ENCODE data around the gene PATE3.

Gene PATE3

DNA sequence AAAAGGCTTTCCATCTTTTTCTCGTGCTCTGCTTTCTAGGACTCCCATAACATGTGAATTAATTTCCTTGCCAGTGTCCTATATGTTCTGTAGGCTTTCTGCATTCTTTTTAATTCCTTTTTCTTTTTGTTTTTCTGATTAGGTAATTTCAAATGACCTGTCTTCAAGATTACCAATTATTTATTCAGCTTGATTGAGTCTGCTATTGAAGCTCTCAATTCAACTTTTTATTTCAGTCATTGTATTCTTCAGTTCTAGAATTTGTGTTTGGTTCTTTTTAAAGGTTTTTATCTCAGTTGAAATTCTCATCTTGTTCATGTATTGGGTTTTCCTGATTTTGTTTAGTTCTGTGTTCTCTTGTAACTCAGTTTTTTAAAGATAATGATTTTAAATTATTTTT, 14.5 kb downstream of the PATE3 start:
- no peak overlapping the region for H3K9ac ChIP-seq (ENCODE audit: low read length)
- no peaks in the 10 kb centered on the region for H3K36me3 ChIP-seq (replicated peaks; ENCODE audit: insufficient read depth, low read length)
- H4K20me1 ChIP-seq (ENCODE audit: insufficient read depth, low read length): no peaks in the 10 kb centered on the region
- no peak for DNase-seq
- no peaks in the 10 kb centered on the region for H3K27me3 ChIP-seq (replicated peaks; ENCODE audit: insufficient read depth, low read length)
- no peak overlapping the region for H3K4me2 ChIP-seq (ENCODE audit: low read depth, low read length)
- H2AFZ ChIP-seq (ENCODE audit: low read length): no peak overlapping the region
- H3K9me3 ChIP-seq (replicated peaks; ENCODE audit: insufficient read depth, low read length): no peaks in the 10 kb centered on the region
- TF ChIP-seq, protein P1, sequence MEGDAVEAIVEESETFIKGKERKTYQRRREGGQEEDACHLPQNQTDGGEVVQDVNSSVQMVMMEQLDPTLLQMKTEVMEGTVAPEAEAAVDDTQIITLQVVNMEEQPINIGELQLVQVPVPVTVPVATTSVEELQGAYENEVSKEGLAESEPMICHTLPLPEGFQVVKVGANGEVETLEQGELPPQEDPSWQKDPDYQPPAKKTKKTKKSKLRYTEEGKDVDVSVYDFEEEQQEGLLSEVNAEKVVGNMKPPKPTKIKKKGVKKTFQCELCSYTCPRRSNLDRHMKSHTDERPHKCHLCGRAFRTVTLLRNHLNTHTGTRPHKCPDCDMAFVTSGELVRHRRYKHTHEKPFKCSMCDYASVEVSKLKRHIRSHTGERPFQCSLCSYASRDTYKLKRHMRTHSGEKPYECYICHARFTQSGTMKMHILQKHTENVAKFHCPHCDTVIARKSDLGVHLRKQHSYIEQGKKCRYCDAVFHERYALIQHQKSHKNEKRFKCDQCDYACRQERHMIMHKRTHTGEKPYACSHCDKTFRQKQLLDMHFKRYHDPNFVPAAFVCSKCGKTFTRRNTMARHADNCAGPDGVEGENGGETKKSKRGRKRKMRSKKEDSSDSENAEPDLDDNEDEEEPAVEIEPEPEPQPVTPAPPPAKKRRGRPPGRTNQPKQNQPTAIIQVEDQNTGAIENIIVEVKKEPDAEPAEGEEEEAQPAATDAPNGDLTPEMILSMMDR (IDR thresholded peaks at IDR 0.05; ENCODE audit: low read length): no peak
- TF ChIP-seq EZH2 (optimal IDR thresholded peaks at IDR 0.05; ENCODE audit: low read depth, low read length) (no peak), EZH2phosphoT487 (IDR thresholded peaks at IDR 0.05; ENCODE audit: low read length) (no peak)
- no peak overlapping the region for H3K27ac ChIP-seq (ENCODE audit: low read length)
- no peak overlapping the region for H3K4me3 ChIP-seq (ENCODE audit: low read length)
- no peaks in the 10 kb centered on the region for H3K9me2 ChIP-seq (replicated peaks; ENCODE audit: insufficient read depth, low read length)
- H3K79me2 ChIP-seq (ENCODE audit: low read length): no peaks in the 10 kb centered on the region
- no peaks in the 10 kb centered on the region for H3K4me1 ChIP-seq (ENCODE audit: low read length)
- H3F3A ChIP-seq (ENCODE audit: insufficient read depth, low read length): no peaks in the 10 kb centered on the region

DNA sequence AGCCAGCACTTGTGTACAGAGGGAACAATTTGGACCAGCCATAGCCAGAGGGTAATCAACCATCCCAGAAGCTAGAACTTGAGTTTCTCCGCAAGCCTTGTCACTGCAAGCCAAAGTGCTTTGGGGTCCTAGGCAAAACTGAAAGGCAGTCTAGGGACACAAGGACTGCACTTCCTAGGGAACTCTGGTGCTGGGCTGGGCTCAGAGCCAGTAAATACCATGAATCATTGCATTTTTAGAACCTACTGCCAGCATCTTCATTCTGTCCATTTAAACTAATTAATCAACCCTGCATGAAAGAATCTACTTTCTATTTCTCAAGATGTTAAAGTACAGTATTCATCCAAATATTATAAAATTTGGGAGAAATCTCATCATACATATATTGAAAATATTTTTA, 20.0 kb downstream of the PATE3 start:
- Histone ChIP-seq H3K9me2 (replicated peaks; ENCODE audit: insufficient read depth, low read length) (no peaks in the 10 kb centered on the region), H3K9ac (ENCODE audit: low read length) (no peak overlapping the region), H3K4me1 (ENCODE audit: low read length) (no peaks in the 10 kb centered on the region), H3K36me3 (replicated peaks; ENCODE audit: insufficient read depth, low read length) (no peaks in the 10 kb centered on the region), H3K27ac (ENCODE audit: low read length) (no peak overlapping the region), H2AFZ (ENCODE audit: low read length) (no peak overlapping the region), H3F3A (ENCODE audit: insufficient read depth, low read length) (no peaks in the 10 kb centered on the region), H3K79me2 (ENCODE audit: low read length) (no peaks in the 10 kb centered on the region), H3K4me3 (ENCODE audit: low read length) (no peak overlapping the region), H4K20me1 (ENCODE audit: insufficient read depth, low read length) (no peaks in the 10 kb centered on the region), H3K9me3 (replicated peaks; ENCODE audit: insufficient read depth, low read length) (no peaks in the 10 kb centered on the region), H3K4me2 (ENCODE audit: low read depth, low read length) (no peak overlapping the region), H3K27me3 (replicated peaks; ENCODE audit: insufficient read depth, low read length) (no peaks in the 10 kb centered on the region)
- TF ChIP-seq EZH2phosphoT487 (IDR thresholded peaks at IDR 0.05; ENCODE audit: low read length) (no peak), EZH2 (optimal IDR thresholded peaks at IDR 0.05; ENCODE audit: low read depth, low read length) (no peak)
- TF ChIP-seq, protein P1 (IDR thresholded peaks at IDR 0.05; ENCODE audit: low read length): no peak
- no peak for DNase-seq

DNA sequence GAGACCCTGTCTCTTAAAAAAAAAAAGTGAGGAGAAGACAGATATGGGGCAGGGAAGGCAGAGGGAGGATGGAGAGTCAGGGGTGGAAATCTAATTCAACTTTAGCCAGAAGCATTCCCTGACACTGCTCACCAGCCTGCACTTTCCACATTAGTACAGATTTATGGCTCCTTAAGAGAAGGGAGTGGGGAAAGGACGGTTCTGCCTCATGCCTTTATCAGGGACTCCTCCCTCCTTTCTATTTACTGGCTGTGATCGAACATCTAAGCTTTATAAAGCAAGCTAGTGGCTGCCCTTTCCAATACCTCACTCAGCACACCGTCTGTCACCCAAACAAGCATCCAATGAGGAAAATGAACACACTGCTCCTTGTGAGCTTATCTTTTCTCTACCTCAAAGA, 45.1 kb downstream of the PATE3 start, which contains the start of gene PATE4:
PATE4 (plus strand) TSS at position 301 of the 400 bp plus-strand sequence; CDS start at position 345, 44 bp downstream.
- H3K36me3 ChIP-seq (replicated peaks; ENCODE audit: insufficient read depth, low read length): no peaks in the 10 kb centered on the region
- no peak within 1 kb of the TSS for H3K27ac ChIP-seq (ENCODE audit: low read length)
- no peaks in the 10 kb centered on the region for H3K9me3 ChIP-seq (replicated peaks; ENCODE audit: insufficient read depth, low read length)
- no peak for TF ChIP-seq EZH2 (optimal IDR thresholded peaks at IDR 0.05; ENCODE audit: low read depth, low read length)
- TF ChIP-seq, protein P1 (IDR thresholded peaks at IDR 0.05; ENCODE audit: low read length): no peak
- TF ChIP-seq EZH2phosphoT487 (IDR thresholded peaks at IDR 0.05; ENCODE audit: low read length): no peak
- H2AFZ ChIP-seq (ENCODE audit: low read length): no peak within 1 kb of the TSS
- H3K4me2 ChIP-seq (ENCODE audit: low read depth, low read length): no peak within 1 kb of the TSS
- H3K9ac ChIP-seq (ENCODE audit: low read length): no peak within 1 kb of the TSS
- no peaks in the 10 kb centered on the region for H3K27me3 ChIP-seq (replicated peaks; ENCODE audit: insufficient read depth, low read length)
- no peaks in the 10 kb centered on the region for H3F3A ChIP-seq (ENCODE audit: insufficient read depth, low read length)
- H3K9me2 ChIP-seq (replicated peaks; ENCODE audit: insufficient read depth, low read length): no peaks in the 10 kb centered on the region
- H3K4me1 ChIP-seq (ENCODE audit: low read length): no peaks in the 10 kb centered on the region
- H3K4me3 ChIP-seq (ENCODE audit: low read length): no peak within 1 kb of the TSS
- DNase-seq: no peak
- H4K20me1 ChIP-seq (ENCODE audit: insufficient read depth, low read length): no peaks in the 10 kb centered on the region
- H3K79me2 ChIP-seq (ENCODE audit: low read length): no peaks in the 10 kb centered on the region
